HCT116 (cell line): ENCODE measurements around the gene ERLIN1.

Experiments used
- CBX3 ChIP-seq: IDR thresholded peaks from 2 replicates; pipeline ENCODE4 v1.6.1; 2012; ENCODE audit warnings: low read depth
- EGR1 ChIP-seq: IDR thresholded peaks from 2 replicates; pipeline ENCODE4 v1.6.1; 2012; ENCODE audit warnings: low read depth
- FOSL1 ChIP-seq: IDR thresholded peaks from 2 replicates; pipeline ENCODE4 v1.6.1; 2012; ENCODE audit warnings: low read depth
- POLR2A ChIP-seq: IDR thresholded peaks from 2 replicates; pipeline ENCODE4 v1.7.0; 2011; ENCODE audit warnings: borderline replicate concordance; ENCODE audit not compliant: insufficient read depth, insufficient read length; ENCODE audit errors: extremely low read depth
- POLR2AphosphoS5 ChIP-seq: IDR thresholded peaks from 2 replicates; pipeline ENCODE4 v1.6.1; 2011; ENCODE audit warnings: mild to moderate bottlenecking, low read depth, low read length, moderate library complexity
- RAD21 ChIP-seq: IDR thresholded peaks from 2 replicates; pipeline ENCODE4 v1.6.1; 2012; ENCODE audit warnings: low read depth, mild to moderate bottlenecking
- YY1 ChIP-seq: IDR thresholded peaks from 2 replicates; pipeline ENCODE4 v1.6.1; 2011; ENCODE audit warnings: low read length, low read depth, moderate library complexity, mild to moderate bottlenecking; ENCODE audit not compliant: insufficient replicate concordance; ENCODE audit errors: extremely low read depth
- ZNF274 ChIP-seq: fragments of 200-500 bp; sonication (Bioruptor generic); IDR thresholded peaks from 2 replicates; pipeline ENCODE4 v1.6.1; 2014; ENCODE audit warnings: mild to moderate bottlenecking, low read depth, low read length, inconsistent platforms
- TF ChIP-seq, protein P1 (sequence below): IDR thresholded peaks from 2 replicates; pipeline ENCODE4 v1.6.1; 2012; ENCODE audit warnings: low read depth
- TF ChIP-seq, protein P2 (sequence below), 3 experiments: fragments of 200-600 bp in 1 of 3; sonication (generic) in 1 of 3; IDR thresholded peaks in 2 of 3; conservative IDR thresholded peaks in 1 of 3; 2 replicates each; pipeline ENCODE4 v1.5.1; 2012 to 2017; ENCODE audit warnings: low read depth in 2 of 3, low read length in 2 of 3, antibody characterized with exemption in 1 of 3, borderline replicate concordance in 1 of 3, control low read depth in 1 of 3, mild to moderate bottlenecking in 1 of 3, mixed read lengths in 1 of 3, mixed run types in 1 of 3, moderate library complexity in 1 of 3; ENCODE audit not compliant: insufficient read depth in 1 of 3
- TF ChIP-seq, protein P3 (sequence below): IDR thresholded peaks from 2 replicates; pipeline ENCODE4 v1.6.1; 2011; ENCODE audit warnings: mild to moderate bottlenecking, low read length, moderate library complexity; ENCODE audit not compliant: insufficient replicate concordance; ENCODE audit errors: extremely low read depth
- TF ChIP-seq, protein P4 (sequence below): IDR thresholded peaks from 2 replicates; pipeline ENCODE4 v1.6.1; 2012
- TF ChIP-seq, protein P5 (sequence below): IDR thresholded peaks from 2 replicates; pipeline ENCODE4 v1.6.1; 2012

DNA sequence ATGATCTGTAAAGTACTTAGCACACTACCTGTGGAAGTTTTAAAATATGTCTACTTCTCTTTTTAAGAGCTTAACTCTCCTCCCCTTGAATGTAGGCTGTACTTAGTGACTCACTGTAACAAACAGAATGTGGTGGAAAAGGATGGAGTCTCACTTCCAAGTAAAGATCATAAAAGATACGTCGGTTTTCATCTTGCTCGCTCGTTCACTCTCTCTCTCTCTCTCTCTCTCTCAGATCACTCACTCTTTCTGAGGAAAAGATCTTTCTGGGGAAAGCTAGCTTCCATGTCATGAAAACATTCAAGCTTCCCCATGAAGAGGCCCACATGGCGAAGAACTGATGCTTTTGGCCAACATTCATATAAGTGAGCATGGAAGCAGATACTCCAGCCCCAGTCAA lies 38.0 kb upstream of the ERLIN1 start:
- TF ChIP-seq, protein P1, sequence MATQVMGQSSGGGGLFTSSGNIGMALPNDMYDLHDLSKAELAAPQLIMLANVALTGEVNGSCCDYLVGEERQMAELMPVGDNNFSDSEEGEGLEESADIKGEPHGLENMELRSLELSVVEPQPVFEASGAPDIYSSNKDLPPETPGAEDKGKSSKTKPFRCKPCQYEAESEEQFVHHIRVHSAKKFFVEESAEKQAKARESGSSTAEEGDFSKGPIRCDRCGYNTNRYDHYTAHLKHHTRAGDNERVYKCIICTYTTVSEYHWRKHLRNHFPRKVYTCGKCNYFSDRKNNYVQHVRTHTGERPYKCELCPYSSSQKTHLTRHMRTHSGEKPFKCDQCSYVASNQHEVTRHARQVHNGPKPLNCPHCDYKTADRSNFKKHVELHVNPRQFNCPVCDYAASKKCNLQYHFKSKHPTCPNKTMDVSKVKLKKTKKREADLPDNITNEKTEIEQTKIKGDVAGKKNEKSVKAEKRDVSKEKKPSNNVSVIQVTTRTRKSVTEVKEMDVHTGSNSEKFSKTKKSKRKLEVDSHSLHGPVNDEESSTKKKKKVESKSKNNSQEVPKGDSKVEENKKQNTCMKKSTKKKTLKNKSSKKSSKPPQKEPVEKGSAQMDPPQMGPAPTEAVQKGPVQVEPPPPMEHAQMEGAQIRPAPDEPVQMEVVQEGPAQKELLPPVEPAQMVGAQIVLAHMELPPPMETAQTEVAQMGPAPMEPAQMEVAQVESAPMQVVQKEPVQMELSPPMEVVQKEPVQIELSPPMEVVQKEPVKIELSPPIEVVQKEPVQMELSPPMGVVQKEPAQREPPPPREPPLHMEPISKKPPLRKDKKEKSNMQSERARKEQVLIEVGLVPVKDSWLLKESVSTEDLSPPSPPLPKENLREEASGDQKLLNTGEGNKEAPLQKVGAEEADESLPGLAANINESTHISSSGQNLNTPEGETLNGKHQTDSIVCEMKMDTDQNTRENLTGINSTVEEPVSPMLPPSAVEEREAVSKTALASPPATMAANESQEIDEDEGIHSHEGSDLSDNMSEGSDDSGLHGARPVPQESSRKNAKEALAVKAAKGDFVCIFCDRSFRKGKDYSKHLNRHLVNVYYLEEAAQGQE, result no peak
- TF ChIP-seq, protein P2, sequence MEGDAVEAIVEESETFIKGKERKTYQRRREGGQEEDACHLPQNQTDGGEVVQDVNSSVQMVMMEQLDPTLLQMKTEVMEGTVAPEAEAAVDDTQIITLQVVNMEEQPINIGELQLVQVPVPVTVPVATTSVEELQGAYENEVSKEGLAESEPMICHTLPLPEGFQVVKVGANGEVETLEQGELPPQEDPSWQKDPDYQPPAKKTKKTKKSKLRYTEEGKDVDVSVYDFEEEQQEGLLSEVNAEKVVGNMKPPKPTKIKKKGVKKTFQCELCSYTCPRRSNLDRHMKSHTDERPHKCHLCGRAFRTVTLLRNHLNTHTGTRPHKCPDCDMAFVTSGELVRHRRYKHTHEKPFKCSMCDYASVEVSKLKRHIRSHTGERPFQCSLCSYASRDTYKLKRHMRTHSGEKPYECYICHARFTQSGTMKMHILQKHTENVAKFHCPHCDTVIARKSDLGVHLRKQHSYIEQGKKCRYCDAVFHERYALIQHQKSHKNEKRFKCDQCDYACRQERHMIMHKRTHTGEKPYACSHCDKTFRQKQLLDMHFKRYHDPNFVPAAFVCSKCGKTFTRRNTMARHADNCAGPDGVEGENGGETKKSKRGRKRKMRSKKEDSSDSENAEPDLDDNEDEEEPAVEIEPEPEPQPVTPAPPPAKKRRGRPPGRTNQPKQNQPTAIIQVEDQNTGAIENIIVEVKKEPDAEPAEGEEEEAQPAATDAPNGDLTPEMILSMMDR (IDR thresholded peaks at IDR 0.05 in 2 of 3, conservative IDR thresholded peaks at IDR 0.05 in 1 of 3; ENCODE audit: borderline replicate concordance in 1 of 3, insufficient read depth in 1 of 3, low read depth in 2 of 3, low read length in 2 of 3), result no peak
- no peak for TF ChIP-seq POLR2A
- TF ChIP-seq, protein P3, sequence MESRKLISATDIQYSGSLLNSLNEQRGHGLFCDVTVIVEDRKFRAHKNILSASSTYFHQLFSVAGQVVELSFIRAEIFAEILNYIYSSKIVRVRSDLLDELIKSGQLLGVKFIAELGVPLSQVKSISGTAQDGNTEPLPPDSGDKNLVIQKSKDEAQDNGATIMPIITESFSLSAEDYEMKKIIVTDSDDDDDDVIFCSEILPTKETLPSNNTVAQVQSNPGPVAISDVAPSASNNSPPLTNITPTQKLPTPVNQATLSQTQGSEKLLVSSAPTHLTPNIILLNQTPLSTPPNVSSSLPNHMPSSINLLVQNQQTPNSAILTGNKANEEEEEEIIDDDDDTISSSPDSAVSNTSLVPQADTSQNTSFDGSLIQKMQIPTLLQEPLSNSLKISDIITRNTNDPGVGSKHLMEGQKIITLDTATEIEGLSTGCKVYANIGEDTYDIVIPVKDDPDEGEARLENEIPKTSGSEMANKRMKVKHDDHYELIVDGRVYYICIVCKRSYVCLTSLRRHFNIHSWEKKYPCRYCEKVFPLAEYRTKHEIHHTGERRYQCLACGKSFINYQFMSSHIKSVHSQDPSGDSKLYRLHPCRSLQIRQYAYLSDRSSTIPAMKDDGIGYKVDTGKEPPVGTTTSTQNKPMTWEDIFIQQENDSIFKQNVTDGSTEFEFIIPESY, result no peak
- TF ChIP-seq, protein P4, sequence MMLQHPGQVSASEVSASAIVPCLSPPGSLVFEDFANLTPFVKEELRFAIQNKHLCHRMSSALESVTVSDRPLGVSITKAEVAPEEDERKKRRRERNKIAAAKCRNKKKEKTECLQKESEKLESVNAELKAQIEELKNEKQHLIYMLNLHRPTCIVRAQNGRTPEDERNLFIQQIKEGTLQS, result no peak
- no peak for TF ChIP-seq RAD21
- TF ChIP-seq EGR1, result no peak
- TF ChIP-seq, protein P5, sequence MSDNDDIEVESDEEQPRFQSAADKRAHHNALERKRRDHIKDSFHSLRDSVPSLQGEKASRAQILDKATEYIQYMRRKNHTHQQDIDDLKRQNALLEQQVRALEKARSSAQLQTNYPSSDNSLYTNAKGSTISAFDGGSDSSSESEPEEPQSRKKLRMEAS, result no peak
- no peak for TF ChIP-seq YY1
- TF ChIP-seq ZNF274, result no peak
- no peak for TF ChIP-seq FOSL1
- no peak for TF ChIP-seq CBX3
- no peak for TF ChIP-seq POLR2AphosphoS5
